Measurements from ENCODE around the gene PSKH1. TPM values are rescaled to one million over a fixed set of nuclear protein-coding genes. Genes with fewer than 3 reads are reported as not detected.

Gene PSKH1
- total RNA-seq, 2 donors from 2014 or later = 24.1 to 36.0 TPM

GRCh38 chr16:67919622-67920221, 26.7 kb downstream of the PSKH1 start:
- H3K27ac ChIP-seq = no peak overlapping the region

DNA sequence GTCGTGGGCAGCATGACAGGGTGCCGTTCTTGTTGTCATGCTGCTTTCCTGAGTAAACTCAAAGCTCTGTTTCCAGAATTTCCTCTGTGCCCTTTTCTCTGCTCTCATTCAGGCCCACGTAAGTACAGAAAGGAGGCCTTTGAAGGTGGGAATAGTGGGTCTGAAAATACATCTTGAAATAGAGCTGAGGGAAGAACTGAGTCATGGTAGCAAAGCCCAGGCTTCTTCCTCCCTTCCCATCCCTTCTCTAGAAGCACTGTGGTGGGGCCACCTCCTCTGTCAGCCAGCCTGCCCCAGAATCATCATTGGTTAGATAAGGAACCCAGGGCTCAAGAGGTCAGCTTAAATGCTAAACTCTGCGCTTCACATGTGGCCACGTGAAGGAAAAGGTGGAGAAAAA, 29.2 kb downstream of the PSKH1 start:
- no peak for ATAC-seq (ENCODE audit: insufficient number of reproducible peaks, low FRiP score, low read depth)
- DNase-seq (ENCODE audit: low spot score) = no peak
- H3K4me3 ChIP-seq = no peak overlapping the region
- peaks cover 13 to 31% of the 10 kb centered on the region in 2 donors for H3K4me1 ChIP-seq (ENCODE audit: control insufficient read depth in 1 of 2, low read depth in 2 of 2)
- H3K36me3 ChIP-seq = no peaks in the 10 kb centered on the region
- H3K27ac ChIP-seq = no peak overlapping the region
- TF ChIP-seq CTCF (IDR thresholded peaks at IDR 0.05) = no peak
- no peaks in the 10 kb centered on the region for H3K9me3 ChIP-seq
- H3K27me3 ChIP-seq (replicated peaks; ENCODE audit: insufficient read depth) = no peaks in the 10 kb centered on the region

More at GRCh38 chr16:67919622-67920221, 26.7 kb downstream of the PSKH1 start:
- DNase-seq (ENCODE audit: low spot score) (no peak), ATAC-seq (ENCODE audit: insufficient number of reproducible peaks, low FRiP score, low read depth) (no peak)
- Histone ChIP-seq H3K27me3 (replicated peaks; ENCODE audit: insufficient read depth) (no peaks in the 10 kb centered on the region), H3K36me3 (no peaks in the 10 kb centered on the region), H3K9me3 (no peaks in the 10 kb centered on the region), H3K4me1 (ENCODE audit: control insufficient read depth in 1 of 2, low read depth in 2 of 2) (peaks cover 18 to 35% of the 10 kb centered on the region in 2 donors), H3K4me3 (no peak overlapping the region)
- no peak for TF ChIP-seq CTCF (IDR thresholded peaks at IDR 0.05)

DNA sequence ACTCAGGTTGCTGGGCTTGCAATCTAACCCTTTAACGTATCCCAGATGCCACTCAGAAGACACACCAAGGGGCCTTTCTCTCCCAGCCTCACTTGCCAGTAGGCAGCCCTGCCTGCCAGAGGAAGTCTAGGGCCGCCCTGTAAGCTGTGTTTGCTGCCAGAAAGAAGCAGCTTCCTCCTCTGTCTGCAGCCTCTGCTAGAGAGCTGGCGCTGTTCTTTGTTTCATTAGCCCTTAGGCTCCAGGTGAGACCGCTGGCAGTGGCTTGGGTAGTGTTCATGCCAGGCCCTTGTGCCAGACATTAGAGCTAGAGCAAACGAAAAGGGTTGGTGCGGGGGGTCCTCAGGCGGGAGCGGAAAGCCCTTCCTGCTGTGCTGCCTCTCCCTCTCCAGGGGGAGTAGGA, 29.7 kb downstream of the PSKH1 start:
- Histone ChIP-seq H3K9me3 (no peaks in the 10 kb centered on the region), H3K4me1 (ENCODE audit: control insufficient read depth in 1 of 2, low read depth in 2 of 2) (peaks cover 12 to 26% of the 10 kb centered on the region in 2 donors), H3K4me3 (no peak overlapping the region), H3K36me3 (peaks cover 5% of the 10 kb centered on the region), H3K27ac (no peak overlapping the region), H3K27me3 (replicated peaks; ENCODE audit: insufficient read depth) (no peaks in the 10 kb centered on the region)
- no peak for ATAC-seq (ENCODE audit: insufficient number of reproducible peaks, low FRiP score, low read depth)
- no peak for DNase-seq (ENCODE audit: low spot score)
- TF ChIP-seq CTCF (IDR thresholded peaks at IDR 0.05) = no peak

- TF ChIP-seq CTCF (IDR thresholded peaks at IDR 0.05) = no peak
- H3K36me3 ChIP-seq = peaks cover 7% of the 10 kb centered on the region
- no peaks in the 10 kb centered on the region for H3K9me3 ChIP-seq
- H3K4me1 ChIP-seq (ENCODE audit: control insufficient read depth in 1 of 2, low read depth in 2 of 2) = peaks cover 8 to 19% of the 10 kb centered on the region in 2 donors
- no peak overlapping the region for H3K4me3 ChIP-seq
- no peaks in the 10 kb centered on the region for H3K27me3 ChIP-seq (replicated peaks; ENCODE audit: insufficient read depth)
- ATAC-seq (ENCODE audit: insufficient number of reproducible peaks, low FRiP score, low read depth) (no peak), DNase-seq (ENCODE audit: low spot score) (no peak)
- no peak overlapping the region for H3K27ac ChIP-seq
These were observed 30.5 kb downstream of the PSKH1 start for GRCh38 chr16:67923414-67924116.

DNA sequence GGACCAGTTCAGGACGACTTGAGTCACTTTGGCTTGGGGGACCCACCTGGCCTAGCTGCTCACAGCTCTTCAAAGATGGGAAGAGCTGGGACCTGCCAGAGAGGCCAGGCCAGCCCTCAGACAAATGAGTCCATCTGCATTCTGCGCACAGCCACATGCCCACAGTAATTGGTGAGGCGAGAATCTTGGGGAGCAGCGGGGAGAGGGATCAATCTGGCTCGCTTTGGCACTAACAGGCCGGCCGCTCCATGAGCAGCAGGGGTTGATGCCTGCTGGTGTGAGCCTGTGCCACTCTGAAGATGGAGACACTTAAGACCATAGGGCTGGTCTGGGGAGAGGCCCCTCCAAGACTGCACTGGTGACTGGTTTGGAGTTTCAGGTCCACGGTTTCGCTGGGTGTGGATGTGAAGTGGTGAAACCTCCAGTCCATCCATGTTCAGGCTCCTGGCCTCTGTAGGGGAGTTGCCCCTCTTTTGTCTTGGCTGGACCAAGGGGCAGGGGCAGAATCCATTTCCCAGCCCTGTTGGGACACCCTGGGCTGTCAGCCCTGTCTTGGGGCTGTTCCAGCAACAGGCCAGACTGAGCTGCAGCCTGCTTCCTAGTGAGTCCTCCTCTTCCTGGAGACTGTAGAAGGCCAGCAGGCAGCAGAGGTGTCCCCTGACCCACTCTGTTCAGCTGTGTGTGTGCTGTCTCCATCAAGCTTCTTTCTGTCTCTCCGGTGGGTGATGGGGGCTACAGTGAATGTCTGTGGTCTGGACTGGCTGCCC, 31.3 kb downstream of the PSKH1 start:
- no peak for TF ChIP-seq CTCF (IDR thresholded peaks at IDR 0.05)
- Histone ChIP-seq H3K4me3 (no peak overlapping the region), H3K36me3 (peaks cover 11% of the 10 kb centered on the region), H3K27me3 (replicated peaks; ENCODE audit: insufficient read depth) (no peaks in the 10 kb centered on the region), H3K9me3 (no peaks in the 10 kb centered on the region), H3K4me1 (ENCODE audit: control insufficient read depth in 1 of 2, low read depth in 2 of 2) (peaks cover 8 to 19% of the 10 kb centered on the region in 2 donors), H3K27ac (no peak overlapping the region)
- ATAC-seq (ENCODE audit: insufficient number of reproducible peaks, low FRiP score, low read depth) = no peak
- DNase-seq (ENCODE audit: low spot score) = no peak

All from thoracic aorta (tissue), 2 donors.